Measurements from ENCODE around the gene CCND1.

Gene CCND1

GRCh38 chr11:69655479-69656428 lies 14.8 kb downstream of the CCND1 start:
- in situ Hi-C loops (cut with MboI; ENCODE audit: low sequenced_read_pairs, unreplicated experiment), result no loop called here
- no peak for TF ChIP-seq CTCF (IDR thresholded peaks at IDR 0.05; ENCODE audit: borderline replicate concordance, control extremely low read depth, extremely low read depth, insufficient read depth, missing control alignments)
- DNase-seq (ENCODE audit: low spot score), result no peak

GRCh38 chr11:69656536-69657455 lies 15.8 kb downstream of the CCND1 start:
- in situ Hi-C loops (cut with MboI; ENCODE audit: low sequenced_read_pairs, unreplicated experiment), result no loop called here
- no peak for DNase-seq (ENCODE audit: low spot score)

GRCh38 chr11:69657456-69657910 lies 16.5 kb downstream of the CCND1 start:
- TF ChIP-seq CTCF (IDR thresholded peaks at IDR 0.05; ENCODE audit: borderline replicate concordance, control extremely low read depth, extremely low read depth, insufficient read depth, missing control alignments), result no peak
- in situ Hi-C loops (cut with MboI; ENCODE audit: low sequenced_read_pairs, unreplicated experiment), result no loop called here
- DNase-seq (ENCODE audit: low spot score), result no peak

More at GRCh38 chr11:69656536-69657455, 15.8 kb downstream of the CCND1 start:
- no peak for TF ChIP-seq CTCF (IDR thresholded peaks at IDR 0.05; ENCODE audit: borderline replicate concordance, control extremely low read depth, extremely low read depth, insufficient read depth, missing control alignments)

- no peak for DNase-seq (ENCODE audit: low spot score)
- in situ Hi-C loops (cut with MboI; ENCODE audit: low sequenced_read_pairs, unreplicated experiment), result no loop called here
- TF ChIP-seq CTCF (IDR thresholded peaks at IDR 0.05; ENCODE audit: borderline replicate concordance, control extremely low read depth, extremely low read depth, insufficient read depth, missing control alignments), result no peak
Measured at GRCh38 chr11:69657911-69658625, 17.1 kb downstream of the CCND1 start.

GRCh38 chr11:69658626-69659450 lies 17.9 kb downstream of the CCND1 start:
- in situ Hi-C loops (cut with MboI; ENCODE audit: low sequenced_read_pairs, unreplicated experiment), result no loop called here
- DNase-seq (ENCODE audit: low spot score), result no peak
- no peak for TF ChIP-seq CTCF (IDR thresholded peaks at IDR 0.05; ENCODE audit: borderline replicate concordance, control extremely low read depth, extremely low read depth, insufficient read depth, missing control alignments)
